HCT116 (cell line): ENCODE data around the gene GON4L. TPM values are rescaled to one million over a fixed set of nuclear protein-coding genes. Genes with fewer than 3 reads are reported as not detected.

Source experiments
- ATAC-seq: fragments of 200-7000 bp; cut with Tn5 transposase; 2 replicates; pipeline ENCODE4 v1.9.1; 2020; ENCODE audit warnings: mild to moderate bottlenecking, moderate library complexity
- BruUV-seq: library from RNA; stranded (reverse); fragments of 400-500 nt; replicated peaks from 2 replicates; lab custom pipeline; 2021; lab: Mats Ljungman, UMichigan
- CTCF ChIA-PET: fragments of 300-600 bp; sonication (Branson Sonifier 250); formaldehyde crosslinking; loops from one replicate; lab custom pipeline; 2021; ENCODE audit warnings: antibody characterized with exemption; lab: Charles Lee
- POLR2A ChIA-PET: fragments of 300-600, 350-600 bp; sonication (Branson Sonifier 250); formaldehyde crosslinking; loops from one replicate; lab custom pipeline; 2021; ENCODE audit warnings: antibody characterized with exemption; lab: Charles Lee
- RAD21 ChIA-PET, 2 experiments: fragments of 300-600 bp; sonication (Branson Sonifier 250); formaldehyde crosslinking; loops; one replicate each; lab custom pipeline; 2023; ENCODE audit warnings: low total read pairs in 2 of 2; ENCODE audit not compliant: uncharacterized antibody in 2 of 2, unreplicated experiment in 2 of 2, low non-redundant PET in 1 of 2; lab: Charles Lee
- DNase-seq: peaks from one replicate; pipeline ENCODE4 v3.0.0-alpha.2; 2010; ENCODE audit warnings: low read depth, low spot score
- H2AFZ ChIP-seq: fragments of 200-600 bp; shearing (Covaris generic), sonication (generic); 2 replicates; pipeline ENCODE4 v1.6.1; 2017; ENCODE audit warnings: low read depth, mixed run types, mixed read lengths, antibody characterized with exemption, low read length; ENCODE audit not compliant: poor library complexity, severe bottlenecking
- H3K27ac ChIP-seq: 2 replicates; pipeline ENCODE4 v1.5.1; 2012; ENCODE audit warnings: low read depth, low read length
- H3K27me3 ChIP-seq: fragments of 200-600 bp; sonication (generic); 2 replicates; pipeline ENCODE4 v1.6.1; 2016; ENCODE audit warnings: mixed run types, low read length, mixed read lengths; ENCODE audit not compliant: insufficient read depth
- H3K36me3 ChIP-seq, 2 experiments: fragments of 200-500 bp in 1 of 2; fragments of 200-600 bp in 1 of 2; sonication (Bioruptor generic) in 1 of 2; sonication (generic) in 1 of 2; 2 replicates each; pipeline versions ENCODE4 v1.5.1 to v1.6.1; 2014 to 2016; ENCODE audit warnings: low read length in 2 of 2, inconsistent platforms in 1 of 2, mixed read lengths in 1 of 2, mixed run types in 1 of 2; ENCODE audit not compliant: insufficient read depth in 2 of 2, control insufficient read depth in 1 of 2
- H3K4me1 ChIP-seq, 2 experiments: fragments of 200-600 bp in 1 of 2; sonication (generic) in 1 of 2; 2 replicates each; pipeline versions ENCODE4 v1.5.1 to v1.6.1; 2012 to 2017; ENCODE audit warnings: low read length in 2 of 2, inconsistent platforms in 1 of 2, mild to moderate bottlenecking in 1 of 2, mixed read lengths in 1 of 2, mixed run types in 1 of 2, moderate library complexity in 1 of 2; ENCODE audit not compliant: insufficient read depth in 2 of 2, control insufficient read depth in 1 of 2
- H3K4me2 ChIP-seq: fragments of 200-600 bp; sonication (generic); 2 replicates; pipeline ENCODE4 v1.6.1; 2017; ENCODE audit warnings: mixed run types, low read length, mixed read lengths
- H3K4me3 ChIP-seq, 2 experiments: fragments of 200-600 bp in 1 of 2; sonication (generic) in 1 of 2; replicated peaks in 1 of 2; 2 replicates each; pipeline ENCODE4 v1.5.1; 2011 to 2016; ENCODE audit warnings: low read length in 2 of 2, control low read depth in 1 of 2, low read depth in 1 of 2, mild to moderate bottlenecking in 1 of 2, mixed read lengths in 1 of 2, mixed run types in 1 of 2
- H3K79me2 ChIP-seq: fragments of 200-600 bp; sonication (generic); 2 replicates; pipeline ENCODE4 v1.6.1; 2017; ENCODE audit warnings: mild to moderate bottlenecking, mixed run types, low read length, moderate library complexity, mixed read lengths; ENCODE audit not compliant: insufficient read depth
- H3K9ac ChIP-seq: fragments of 200-600 bp; sonication (generic); 2 replicates; pipeline ENCODE4 v1.6.1; 2016; ENCODE audit warnings: low read length, mixed read lengths
- H3K9me2 ChIP-seq: fragments of 200-600 bp; sonication (generic), shearing (Covaris generic); 2 replicates; pipeline ENCODE4 v1.6.1; 2017; ENCODE audit warnings: mixed run types, mild to moderate bottlenecking, moderate library complexity; ENCODE audit not compliant: insufficient read depth
- H3K9me3 ChIP-seq, 2 experiments: fragments of 200-500 bp in 1 of 2; fragments of 200-600 bp in 1 of 2; sonication (Bioruptor generic) in 1 of 2; sonication (generic) in 1 of 2; 2 replicates each; pipeline ENCODE4 v1.6.1; 2014 to 2017; ENCODE audit warnings: low read length in 2 of 2, mixed read lengths in 2 of 2, inconsistent platforms in 1 of 2, low read depth in 1 of 2, mild to moderate bottlenecking in 1 of 2, mixed run types in 1 of 2, moderate library complexity in 1 of 2; ENCODE audit not compliant: control insufficient read depth in 1 of 2, insufficient read depth in 1 of 2
- H4K20me1 ChIP-seq: fragments of 200-600 bp; sonication (generic), shearing (Covaris generic); 2 replicates; pipeline ENCODE4 v1.6.1; 2017; ENCODE audit warnings: mixed run types, mild to moderate bottlenecking, moderate library complexity; ENCODE audit not compliant: insufficient read depth
- CBX3 ChIP-seq: IDR thresholded peaks from 2 replicates; pipeline ENCODE4 v1.6.1; 2012; ENCODE audit warnings: low read depth
- CEBPB ChIP-seq: IDR thresholded peaks from 2 replicates; pipeline ENCODE4 v1.6.1; 2012; ENCODE audit warnings: low read depth
- CTCF ChIP-seq, 3 experiments: fragments of 200-600 bp in 1 of 3; sonication (generic) in 1 of 3; IDR thresholded peaks in 2 of 3; conservative IDR thresholded peaks in 1 of 3; 2 replicates each; pipeline ENCODE4 v1.5.1; 2012 to 2017; ENCODE audit warnings: low read depth in 2 of 3, low read length in 2 of 3, antibody characterized with exemption in 1 of 3, borderline replicate concordance in 1 of 3, control low read depth in 1 of 3, mild to moderate bottlenecking in 1 of 3, mixed read lengths in 1 of 3, mixed run types in 1 of 3, moderate library complexity in 1 of 3; ENCODE audit not compliant: insufficient read depth in 1 of 3
- ELF1 ChIP-seq: IDR thresholded peaks from 2 replicates; pipeline ENCODE4 v1.6.1; 2012; ENCODE audit warnings: low read depth, borderline replicate concordance
- EZH2 ChIP-seq: fragments of 200-600 bp; sonication (generic); IDR thresholded peaks from 2 replicates; pipeline ENCODE4 v1.6.1; 2017; ENCODE audit warnings: antibody characterized with exemption, mixed run types
- EZH2phosphoT487 ChIP-seq: fragments of 200-600 bp; IDR thresholded peaks from 2 replicates; pipeline ENCODE4 v1.6.1; 2018; ENCODE audit warnings: antibody characterized with exemption, borderline replicate concordance
- FOSL1 ChIP-seq: IDR thresholded peaks from 2 replicates; pipeline ENCODE4 v1.6.1; 2012; ENCODE audit warnings: low read depth
- POLR2A ChIP-seq: IDR thresholded peaks from 2 replicates; pipeline ENCODE4 v1.7.0; 2011; ENCODE audit warnings: borderline replicate concordance; ENCODE audit not compliant: insufficient read depth, insufficient read length; ENCODE audit errors: extremely low read depth
- POLR2AphosphoS5 ChIP-seq: IDR thresholded peaks from 2 replicates; pipeline ENCODE4 v1.6.1; 2011; ENCODE audit warnings: mild to moderate bottlenecking, low read depth, low read length, moderate library complexity
- RAD21 ChIP-seq: IDR thresholded peaks from 2 replicates; pipeline ENCODE4 v1.6.1; 2012; ENCODE audit warnings: low read depth, mild to moderate bottlenecking
- SP1 ChIP-seq: IDR thresholded peaks from 2 replicates; pipeline ENCODE4 v1.6.1; 2012; ENCODE audit warnings: low read depth
- TCF7L2 ChIP-seq: IDR thresholded peaks from 2 replicates; pipeline ENCODE4 v1.7.0; 2011; ENCODE audit warnings: borderline replicate concordance, inconsistent platforms; ENCODE audit not compliant: insufficient read depth, insufficient read length; ENCODE audit errors: extremely low read depth
- YY1 ChIP-seq: IDR thresholded peaks from 2 replicates; pipeline ENCODE4 v1.6.1; 2011; ENCODE audit warnings: low read length, low read depth, moderate library complexity, mild to moderate bottlenecking; ENCODE audit not compliant: insufficient replicate concordance; ENCODE audit errors: extremely low read depth
- ZBTB33 ChIP-seq: IDR thresholded peaks from 2 replicates; pipeline ENCODE4 v1.6.1; 2011; ENCODE audit warnings: mild to moderate bottlenecking, low read length, moderate library complexity; ENCODE audit not compliant: insufficient replicate concordance; ENCODE audit errors: extremely low read depth
- ZFX ChIP-seq: fragments of 450-650 bp; IDR thresholded peaks from 2 replicates; pipeline ENCODE4 v1.6.1; 2017
- ZNF274 ChIP-seq: fragments of 200-500 bp; sonication (Bioruptor generic); IDR thresholded peaks from 2 replicates; pipeline ENCODE4 v1.6.1; 2014; ENCODE audit warnings: mild to moderate bottlenecking, low read depth, low read length, inconsistent platforms
- intact Hi-C: fragments of 100-400 bp; cut with micrococcal nuclease; formaldehyde crosslinking; loops from 2 replicates; pipeline ENCODE4 v1.10.0; 2022
- total RNA-seq: library from RNA; stranded (reverse); gene quantifications from one replicate; pipeline ENCODE4 v1.2.1, GENCODE V29; 2021; ENCODE audit not compliant: unreplicated experiment
- TF ChIP-seq, protein P1 (sequence below): IDR thresholded peaks from 2 replicates; pipeline ENCODE4 v1.6.1; 2012; ENCODE audit warnings: low read depth
- TF ChIP-seq, protein P2 (sequence below): IDR thresholded peaks from 2 replicates; pipeline ENCODE4 v1.6.1; 2012

GON4L gene
- total RNA-seq, 1 experiment from 2014 or later, result 40.8 TPM

DNA sequence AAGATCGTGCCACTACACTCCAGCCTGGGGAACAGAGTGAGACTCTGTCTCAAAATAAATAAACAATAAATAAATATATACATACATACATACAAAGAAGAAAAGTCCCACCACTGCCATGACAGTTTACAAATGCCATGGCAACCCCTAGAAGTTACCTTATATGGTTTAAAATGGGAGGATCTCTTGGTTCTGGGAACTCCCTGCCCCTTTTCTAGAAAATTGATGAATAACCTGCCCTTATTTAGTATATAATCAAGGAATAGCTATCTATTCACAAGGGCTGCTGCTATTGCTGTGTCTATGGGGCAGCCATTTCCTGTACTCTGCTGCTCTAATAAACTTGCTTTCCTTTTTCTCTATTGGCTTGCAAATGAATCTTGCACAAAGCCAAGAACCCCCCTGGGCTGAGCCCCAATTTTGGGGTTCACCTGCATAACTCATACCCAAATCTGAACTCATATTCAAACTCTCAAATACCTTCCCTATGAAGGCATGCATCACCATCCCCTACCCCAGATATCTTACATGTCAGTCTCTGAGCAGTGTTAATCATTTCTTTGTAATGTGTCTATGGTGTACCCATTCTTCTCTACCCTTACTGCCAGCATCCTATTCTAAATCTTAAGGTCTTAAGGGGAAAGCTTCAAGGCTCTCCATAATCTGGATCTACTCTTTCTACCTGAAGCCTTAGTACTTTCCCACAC, 9.0 kb downstream of the GON4L start:
- no peak for TF ChIP-seq POLR2A
- no peak for TF ChIP-seq ZBTB33
- TF ChIP-seq, protein P1, sequence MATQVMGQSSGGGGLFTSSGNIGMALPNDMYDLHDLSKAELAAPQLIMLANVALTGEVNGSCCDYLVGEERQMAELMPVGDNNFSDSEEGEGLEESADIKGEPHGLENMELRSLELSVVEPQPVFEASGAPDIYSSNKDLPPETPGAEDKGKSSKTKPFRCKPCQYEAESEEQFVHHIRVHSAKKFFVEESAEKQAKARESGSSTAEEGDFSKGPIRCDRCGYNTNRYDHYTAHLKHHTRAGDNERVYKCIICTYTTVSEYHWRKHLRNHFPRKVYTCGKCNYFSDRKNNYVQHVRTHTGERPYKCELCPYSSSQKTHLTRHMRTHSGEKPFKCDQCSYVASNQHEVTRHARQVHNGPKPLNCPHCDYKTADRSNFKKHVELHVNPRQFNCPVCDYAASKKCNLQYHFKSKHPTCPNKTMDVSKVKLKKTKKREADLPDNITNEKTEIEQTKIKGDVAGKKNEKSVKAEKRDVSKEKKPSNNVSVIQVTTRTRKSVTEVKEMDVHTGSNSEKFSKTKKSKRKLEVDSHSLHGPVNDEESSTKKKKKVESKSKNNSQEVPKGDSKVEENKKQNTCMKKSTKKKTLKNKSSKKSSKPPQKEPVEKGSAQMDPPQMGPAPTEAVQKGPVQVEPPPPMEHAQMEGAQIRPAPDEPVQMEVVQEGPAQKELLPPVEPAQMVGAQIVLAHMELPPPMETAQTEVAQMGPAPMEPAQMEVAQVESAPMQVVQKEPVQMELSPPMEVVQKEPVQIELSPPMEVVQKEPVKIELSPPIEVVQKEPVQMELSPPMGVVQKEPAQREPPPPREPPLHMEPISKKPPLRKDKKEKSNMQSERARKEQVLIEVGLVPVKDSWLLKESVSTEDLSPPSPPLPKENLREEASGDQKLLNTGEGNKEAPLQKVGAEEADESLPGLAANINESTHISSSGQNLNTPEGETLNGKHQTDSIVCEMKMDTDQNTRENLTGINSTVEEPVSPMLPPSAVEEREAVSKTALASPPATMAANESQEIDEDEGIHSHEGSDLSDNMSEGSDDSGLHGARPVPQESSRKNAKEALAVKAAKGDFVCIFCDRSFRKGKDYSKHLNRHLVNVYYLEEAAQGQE, result no peak
- TF ChIP-seq YY1, result no peak
- TF ChIP-seq CBX3, result no peak
- TF ChIP-seq EZH2, result no peak
- TF ChIP-seq POLR2AphosphoS5, result no peak
- no peak for TF ChIP-seq ZFX
- TF ChIP-seq CEBPB, result no peak
- no peak for TF ChIP-seq TCF7L2
- TF ChIP-seq CTCF (IDR thresholded peaks at IDR 0.05 in 2 of 3, conservative IDR thresholded peaks at IDR 0.05 in 1 of 3; ENCODE audit: borderline replicate concordance in 1 of 3, insufficient read depth in 1 of 3, low read depth in 2 of 3, low read length in 2 of 3), result no peak
- TF ChIP-seq FOSL1, result no peak
- TF ChIP-seq, protein P2, sequence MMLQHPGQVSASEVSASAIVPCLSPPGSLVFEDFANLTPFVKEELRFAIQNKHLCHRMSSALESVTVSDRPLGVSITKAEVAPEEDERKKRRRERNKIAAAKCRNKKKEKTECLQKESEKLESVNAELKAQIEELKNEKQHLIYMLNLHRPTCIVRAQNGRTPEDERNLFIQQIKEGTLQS, result no peak
- no peak for TF ChIP-seq ZNF274
- no peak for TF ChIP-seq EZH2phosphoT487
- no peak for TF ChIP-seq SP1
- no peak for TF ChIP-seq ELF1
- no peak for TF ChIP-seq RAD21
- Histone ChIP-seq H4K20me1 (no peaks in the 10 kb centered on the region; the same call in 1 of the 2 replicates), H3K79me2 (peaks cover 80% of the 10 kb centered on the region), H3K4me3 (no peak overlapping the region), H2AFZ (no peak overlapping the region), H3K27me3 (no peaks in the 10 kb centered on the region), H3K9ac (no peak overlapping the region), H3K36me3 (peaks cover 13 to 15% of the 10 kb centered on the region in 2 experiments; a peak in 3 of 4 replicates), H3K4me1 (no peaks in the 10 kb centered on the region), H3K4me2 (no peak overlapping the region), H3K9me3 (no peaks in the 10 kb centered on the region), H3K9me2 (no peaks in the 10 kb centered on the region), H3K27ac (no peak overlapping the region)
- no peak for DNase-seq
- POLR2A ChIA-PET, result no interaction called here
- RAD21 ChIA-PET, result no interaction called here
- no peak for ATAC-seq
- CTCF ChIA-PET, result no interaction called here
- no TSS peak for BruUV-seq
- intact Hi-C loops, result no loop called here
